Right ventricle myocardium inferior (tissue), 1 donor: Measurements from ENCODE around the gene CDC26. TPM values are rescaled to one million over a fixed set of nuclear protein-coding genes. Genes with fewer than 3 reads are reported as not detected.

ENCODE experiments used
- ATAC-seq: fragments of 200-7000 bp; cut with Tn5 transposase; one replicate; pipeline ENCODE4 v1.9.1; 2020; ENCODE audit warnings: mild to moderate bottlenecking, moderate library complexity
- DNase-seq: peaks from one replicate; pipeline ENCODE4 v3.0.0; 2021; ENCODE audit errors: missing footprints
- intact Hi-C: fragments of 100-400 bp; cut with DNase I; formaldehyde crosslinking; loops from one replicate; pipeline ENCODE4 v1.11.0; 2022
- total RNA-seq: library from RNA; stranded (reverse); fragmentation: NEBNext Ultra II Directional; extraction: Animal tissue kit (Norgen Biotek cat#: 25700); gene quantifications from one replicate; pipeline ENCODE4 v1.2.1, GENCODE V29; 2021
- donor health status: DM: no; HTN: yes; CAD: no; lungs with severe emphysema.

Gene CDC26
- total RNA-seq, 1 donor from 2014 or later = 38.3 TPM

- no peak for DNase-seq
- intact Hi-C loops = no loop called here
- ATAC-seq = no peak
Observed at GRCh38 chr9:113219186-113219936, 56.0 kb downstream of the CDC26 start.

Other genes with a start within 250 kb of the CDC26 start
- 1.1 TPM for gene ZFP37, start 218.8 kb downstream of the CDC26 start, total RNA-seq
- gene SLC31A2, start 124.6 kb downstream of the CDC26 start, total RNA-seq = 14.6 TPM
- gene FKBP15, start 54.3 kb downstream of the CDC26 start, total RNA-seq = 19.4 TPM
- 12.0 TPM for gene SLC31A1, start 54.0 kb downstream of the CDC26 start, total RNA-seq
- 11.0 TPM for gene PRPF4, start 86 bp upstream of the CDC26 start, total RNA-seq
- not detected for gene RNF183, start 27.8 kb upstream of the CDC26 start, total RNA-seq
- 13.0 TPM for gene WDR31, start 64.7 kb upstream of the CDC26 start, total RNA-seq
- 0.35 TPM for gene BSPRY, start 74.0 kb upstream of the CDC26 start, total RNA-seq
- gene HDHD3, start 101.4 kb upstream of the CDC26 start, total RNA-seq = 10.5 TPM
- gene ALAD, start 125.7 kb upstream of the CDC26 start, total RNA-seq = 136 TPM
- 22.6 TPM for gene POLE3, start 135.1 kb upstream of the CDC26 start, total RNA-seq
- 0.24 TPM for gene C9orf43, start 135.2 kb upstream of the CDC26 start, total RNA-seq
- gene RGS3, start 188.2 kb upstream of the CDC26 start, total RNA-seq = 139 TPM